Measurements from ENCODE around the gene PCCA.
"Not testable (repeated sequence)": the region's sequence is repeated elsewhere in the genome, so short reads cannot be mapped to it uniquely, and the experiment has no call there.

Gene PCCA

DNA sequence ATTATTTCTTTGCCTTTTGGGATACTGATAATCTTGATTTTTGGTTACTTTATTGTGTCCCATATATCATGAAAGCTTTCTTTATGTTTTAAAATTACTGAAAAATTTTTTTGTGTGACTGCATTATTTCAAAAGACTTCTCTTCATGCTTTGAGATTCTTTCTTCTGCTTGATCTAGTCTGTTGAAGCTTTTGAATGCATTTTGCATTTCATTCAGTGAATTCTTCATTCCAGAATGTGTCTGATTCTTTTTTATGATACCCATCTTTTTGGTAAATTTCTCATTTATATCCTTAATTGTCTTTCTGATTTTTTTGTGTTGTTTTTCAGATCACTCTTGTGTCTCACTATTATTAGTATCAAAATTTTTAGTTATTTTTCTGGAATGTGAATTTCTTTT lies 289.6 kb downstream of the PCCA start:
- no peak for DNase-seq

GRCh38 chr13:100381595-100382224 lies 292.8 kb downstream of the PCCA start:
- no peak for DNase-seq

GRCh38 chr13:100382785-100383184 lies 293.9 kb downstream of the PCCA start:
- no peak for DNase-seq

- no peak for DNase-seq
These were observed 298.5 kb downstream of the PCCA start for GRCh38 chr13:100387416-100387815.

GRCh38 chr13:100388150-100388549 lies 299.3 kb downstream of the PCCA start:
- not testable (repeated sequence) for DNase-seq

GRCh38 chr13:100388923-100389322 lies 300.0 kb downstream of the PCCA start:
- no peak for DNase-seq

- DNase-seq: no peak
These were observed 300.7 kb downstream of the PCCA start for GRCh38 chr13:100389617-100390016.

DNA sequence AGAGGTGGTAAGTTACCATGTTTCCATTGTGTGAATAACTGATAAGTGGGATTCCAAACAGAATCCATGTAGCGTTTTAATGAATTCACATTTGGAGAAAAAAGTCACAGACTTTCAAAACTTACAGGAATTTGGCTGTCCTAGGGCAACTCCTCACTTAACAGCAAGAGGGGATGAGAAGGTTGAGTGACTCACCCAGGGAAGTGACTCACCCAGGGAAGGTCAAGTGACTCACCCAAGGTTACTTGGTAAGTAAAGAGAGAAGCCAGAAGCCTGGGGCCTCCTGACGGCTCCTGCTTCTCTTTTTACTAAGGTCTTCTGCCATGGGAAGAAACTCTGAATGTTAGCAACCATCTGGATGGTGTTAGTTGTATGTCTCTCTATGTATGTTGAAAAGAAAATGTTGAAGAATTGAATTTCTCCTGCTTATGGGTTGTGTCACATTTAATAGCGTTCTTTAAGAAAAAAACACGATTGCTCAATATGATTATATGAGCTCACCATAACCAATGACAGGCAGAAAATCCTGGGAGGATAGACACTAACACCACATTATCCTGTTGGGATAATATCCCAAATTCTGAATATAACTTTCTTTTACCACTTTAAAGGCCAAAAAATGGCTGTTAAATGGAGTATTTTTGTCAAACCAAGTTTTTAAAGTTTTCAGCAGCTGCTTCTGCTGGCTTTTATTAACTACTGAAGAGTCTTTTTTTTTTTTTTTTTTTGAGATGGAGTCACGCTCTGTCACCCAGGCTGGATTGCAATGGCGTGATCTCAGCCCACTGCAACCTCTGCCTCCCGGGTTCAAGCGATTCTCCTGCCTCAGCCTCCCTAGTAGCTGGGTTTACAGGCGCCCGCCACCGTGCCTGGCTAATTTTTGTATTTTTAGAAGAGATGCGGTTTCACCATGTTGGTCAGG lies 304.1 kb downstream of the PCCA start:
- DNase-seq: no peak

DNA sequence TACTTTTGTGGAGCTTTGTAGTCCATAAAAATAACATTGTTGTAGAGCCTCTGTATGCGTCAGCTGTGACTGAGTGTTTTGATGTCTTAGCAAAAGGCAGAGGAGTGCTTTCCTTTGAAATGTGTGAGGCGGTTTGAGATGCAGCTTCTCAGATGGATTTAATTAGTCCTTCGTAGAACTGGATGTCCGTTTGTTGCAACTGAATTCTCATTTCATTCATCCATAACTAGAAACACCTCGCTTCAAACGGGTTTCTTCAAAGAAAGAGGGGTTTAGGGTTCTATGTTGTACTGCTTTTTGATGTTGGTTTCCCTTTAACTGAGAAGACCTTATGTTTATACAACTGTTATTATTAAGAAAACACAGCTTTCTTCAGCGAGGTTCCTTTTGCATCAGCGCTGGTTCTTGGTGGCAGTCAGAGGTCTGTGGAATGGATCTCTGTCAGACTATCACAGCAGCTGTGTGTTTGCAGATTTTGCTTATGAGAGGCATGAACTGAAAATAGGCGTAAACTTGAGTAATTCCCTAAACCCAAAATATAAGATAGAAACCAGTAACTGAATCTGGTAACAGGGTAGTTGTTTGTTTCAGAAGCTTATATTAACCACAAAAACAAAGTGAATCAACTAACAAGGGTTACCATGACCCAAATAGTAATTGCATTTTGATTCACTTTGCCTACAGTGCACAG lies 305.3 kb downstream of the PCCA start:
- DNase-seq: no peak

DNA sequence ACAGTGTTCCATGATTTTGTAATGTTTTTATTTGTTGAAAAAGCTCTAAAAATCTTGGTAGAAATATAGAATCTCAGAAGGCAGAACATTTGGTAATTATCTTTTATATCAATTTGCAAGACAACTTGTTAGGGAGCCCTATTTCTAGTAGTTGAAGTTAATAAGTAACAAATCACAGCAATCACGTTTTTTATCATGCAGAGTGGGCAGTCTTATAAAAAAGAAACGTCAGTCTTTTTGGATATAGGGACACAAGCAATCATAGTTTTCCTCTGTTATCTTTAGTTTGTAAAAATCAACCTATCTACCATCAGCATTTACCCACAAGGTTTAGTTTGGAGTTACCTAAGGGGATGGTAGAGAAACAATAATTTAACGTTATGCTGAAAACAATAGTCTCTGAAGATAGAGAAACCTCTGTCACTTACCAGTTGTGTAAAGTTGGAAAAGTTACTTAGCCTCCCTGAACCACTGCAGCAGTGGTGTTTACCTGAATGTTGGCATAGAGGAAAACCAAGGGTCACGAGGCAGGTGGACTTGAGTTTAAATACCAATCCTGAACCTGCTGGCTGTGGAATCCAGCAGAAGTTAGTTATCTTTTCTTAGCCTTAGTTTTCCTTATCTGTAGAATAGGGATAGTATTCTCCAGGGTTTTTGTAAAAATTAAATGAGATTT lies 306.9 kb downstream of the PCCA start:
- DNase-seq: no peak

DNA sequence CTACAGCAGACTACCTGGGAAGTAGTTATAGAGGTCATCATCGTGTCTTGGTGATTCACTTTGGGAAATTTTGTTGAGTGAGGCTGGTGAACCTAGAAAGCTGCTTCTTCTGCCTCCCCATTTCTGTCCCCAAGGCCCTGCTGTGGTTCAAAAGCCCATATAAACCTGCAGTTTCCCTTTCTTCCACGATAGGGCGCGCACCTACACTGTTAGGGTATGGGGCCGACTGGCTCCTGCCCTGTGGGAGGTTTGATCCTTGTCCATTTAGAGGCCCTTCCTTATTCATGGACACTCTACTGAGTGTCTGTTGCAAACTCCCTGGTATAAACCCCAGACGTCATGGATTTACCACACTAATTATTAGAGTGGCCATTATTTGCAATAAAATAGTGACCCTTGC lies 307.9 kb downstream of the PCCA start:
- no peak for DNase-seq

DNA sequence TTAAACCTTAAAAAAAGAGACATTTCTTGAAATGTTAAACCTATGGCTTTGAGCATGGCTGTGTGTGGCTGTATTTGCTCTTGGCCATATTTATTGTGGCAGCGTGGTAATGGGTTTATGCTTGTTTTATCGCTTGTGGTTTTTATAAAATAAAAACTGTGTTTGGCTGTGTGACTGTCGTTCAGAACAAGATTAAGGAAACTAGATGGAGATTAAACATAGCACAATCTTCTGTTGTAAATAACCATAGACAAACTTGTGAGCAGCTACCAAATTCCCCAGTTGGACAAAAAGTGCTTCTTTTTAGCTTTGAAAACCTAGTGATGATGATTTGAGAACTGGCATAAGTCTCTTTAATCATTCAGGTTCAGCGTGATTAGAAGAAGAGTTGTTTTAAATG lies 308.7 kb downstream of the PCCA start:
- DNase-seq: no peak

DNA sequence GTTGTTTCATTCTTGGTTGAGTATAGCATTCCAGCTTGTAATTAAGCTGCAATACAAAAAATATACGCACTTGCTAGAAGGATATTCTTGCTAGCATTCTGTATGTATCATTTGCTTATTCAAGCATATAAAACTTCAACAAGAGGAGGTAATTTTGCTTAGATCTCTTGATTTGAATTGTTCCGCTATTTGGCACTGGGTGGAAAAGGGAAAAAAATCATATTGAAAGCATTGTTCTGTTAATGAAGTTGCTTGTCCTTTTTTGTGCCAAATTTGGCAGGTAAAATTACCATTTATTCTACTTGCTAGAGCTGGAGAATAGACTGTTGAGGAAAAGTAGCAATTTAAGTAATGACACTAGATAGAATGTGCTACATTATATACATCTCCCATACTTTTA lies 309.5 kb downstream of the PCCA start:
- no peak for DNase-seq

- DNase-seq: no peak
These were observed 310.6 kb downstream of the PCCA start for GRCh38 chr13:100399455-100399854.

- no peak for DNase-seq
These were observed 314.8 kb downstream of the PCCA start for GRCh38 chr13:100403675-100404074.

- DNase-seq: no peak
These were observed 320.2 kb downstream of the PCCA start for GRCh38 chr13:100409132-100409531.

- DNase-seq: no peak
These were observed 334.5 kb downstream of the PCCA start for GRCh38 chr13:100423375-100423774.

- no peak for DNase-seq
These were observed 340.1 kb downstream of the PCCA start for GRCh38 chr13:100428986-100429385.

DNA sequence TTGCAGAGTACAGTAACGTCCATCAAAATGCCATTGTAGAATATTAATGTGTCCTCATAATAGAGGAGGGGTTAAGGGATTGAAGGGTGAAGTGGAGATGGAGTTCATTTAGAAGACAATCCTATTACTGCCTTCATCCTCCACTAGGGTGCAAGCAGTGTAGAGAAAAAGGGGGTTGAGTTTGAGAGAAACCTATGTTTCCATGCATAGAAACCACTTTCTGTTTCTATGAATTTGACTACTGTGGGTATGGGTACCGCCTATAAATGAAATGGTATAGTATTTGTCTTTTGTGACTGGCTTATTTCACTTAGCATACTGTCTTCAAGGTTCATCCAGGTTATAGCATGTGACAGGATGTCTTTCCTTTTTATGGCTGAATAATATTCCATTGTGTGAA lies 343.7 kb downstream of the PCCA start:
- no peak for DNase-seq

GRCh38 chr13:100433475-100433874 lies 344.6 kb downstream of the PCCA start:
- DNase-seq: no peak

- DNase-seq: no peak
These were observed 345.3 kb downstream of the PCCA start for GRCh38 chr13:100434010-100434763.

GRCh38 chr13:100436099-100436498 lies 347.2 kb downstream of the PCCA start:
- no peak for DNase-seq

All from NCI-H187 (cell line).